ENCODE measurements around the gene KIF21A.

DNA sequence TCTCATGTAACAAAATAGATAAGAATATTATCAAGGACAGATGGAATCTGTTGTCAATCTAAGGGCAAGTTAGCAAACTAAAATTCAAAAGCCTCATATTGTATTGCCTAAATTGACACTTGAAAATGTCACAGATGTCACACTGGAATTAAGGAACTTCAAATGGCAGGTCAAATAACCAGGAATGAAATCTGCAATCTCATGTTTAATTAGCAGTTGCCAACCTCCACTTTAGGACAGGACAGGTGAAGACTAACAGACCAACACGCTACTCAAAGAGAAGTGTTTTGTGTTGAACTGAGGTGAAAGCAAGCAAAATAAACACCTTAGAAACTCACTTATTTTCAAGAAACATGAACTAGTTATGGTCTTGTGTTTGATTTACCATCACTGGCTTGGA is 11.1 kb downstream of the KIF21A start:
- no peak for TF ChIP-seq EZH2 (optimal IDR thresholded peaks at IDR 0.05; ENCODE audit: low read depth, low read length)
- TF ChIP-seq, protein P1, sequence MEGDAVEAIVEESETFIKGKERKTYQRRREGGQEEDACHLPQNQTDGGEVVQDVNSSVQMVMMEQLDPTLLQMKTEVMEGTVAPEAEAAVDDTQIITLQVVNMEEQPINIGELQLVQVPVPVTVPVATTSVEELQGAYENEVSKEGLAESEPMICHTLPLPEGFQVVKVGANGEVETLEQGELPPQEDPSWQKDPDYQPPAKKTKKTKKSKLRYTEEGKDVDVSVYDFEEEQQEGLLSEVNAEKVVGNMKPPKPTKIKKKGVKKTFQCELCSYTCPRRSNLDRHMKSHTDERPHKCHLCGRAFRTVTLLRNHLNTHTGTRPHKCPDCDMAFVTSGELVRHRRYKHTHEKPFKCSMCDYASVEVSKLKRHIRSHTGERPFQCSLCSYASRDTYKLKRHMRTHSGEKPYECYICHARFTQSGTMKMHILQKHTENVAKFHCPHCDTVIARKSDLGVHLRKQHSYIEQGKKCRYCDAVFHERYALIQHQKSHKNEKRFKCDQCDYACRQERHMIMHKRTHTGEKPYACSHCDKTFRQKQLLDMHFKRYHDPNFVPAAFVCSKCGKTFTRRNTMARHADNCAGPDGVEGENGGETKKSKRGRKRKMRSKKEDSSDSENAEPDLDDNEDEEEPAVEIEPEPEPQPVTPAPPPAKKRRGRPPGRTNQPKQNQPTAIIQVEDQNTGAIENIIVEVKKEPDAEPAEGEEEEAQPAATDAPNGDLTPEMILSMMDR (IDR thresholded peaks at IDR 0.05; ENCODE audit: low read length) = no peak

Measured in MM.1S (cell line).